Ovary (tissue), 9 donors: ENCODE results near the gene TMIE. TPM values are rescaled to one million over a fixed set of nuclear protein-coding genes. Genes with fewer than 3 reads are reported as not detected.

Experiments
- DNase-seq, 5 donors: peaks; one replicate each; pipeline ENCODE4 v3.0.0-alpha.2; 2019 to 2020
- H3K27ac ChIP-seq, 2 donors: fragments of 200-600 bp; one replicate each; pipeline versions ENCODE4 v1.5.1 to v1.8.0; 2019 to 2022
- H3K27me3 ChIP-seq: fragments of 200-600 bp; one replicate; pipeline ENCODE4 v1.8.0; 2022
- H3K36me3 ChIP-seq: fragments of 200-600 bp; sonication (generic); one replicate; pipeline ENCODE4 v1.5.1; 2019
- H3K4me1 ChIP-seq: one replicate; pipeline ENCODE4 v1.8.1; 2013; ENCODE audit warnings: mild to moderate bottlenecking, moderate library complexity; ENCODE audit not compliant: insufficient read depth
- H3K4me3 ChIP-seq: fragments of 200-600 bp; sonication (generic); one replicate; pipeline ENCODE4 v1.5.1; 2017
- H3K9me3 ChIP-seq, 2 donors: fragments of 200-600 bp in 1 of 2; sonication (generic) in 1 of 2; one replicate each; pipeline versions ENCODE4 v1.5.1 to v1.8.1; 2013 to 2019; ENCODE audit warnings: mild to moderate bottlenecking in 1 of 2, moderate library complexity in 1 of 2
- EP300 ChIP-seq: sonication (generic); formaldehyde crosslinking; IDR thresholded peaks from one replicate; pipeline ENCODE4 v1.6.1; 2017; ENCODE audit warnings: antibody characterized with exemption
- POLR2A ChIP-seq: fragments of 450-650 bp; IDR thresholded peaks from one replicate; pipeline ENCODE4 v1.6.1; 2017; ENCODE audit warnings: antibody characterized with exemption, mild to moderate bottlenecking, moderate library complexity
- WGBS, 3 donors: extraction: QIAGEN DNeasy Blood & Tissue Kit in 1 of 3; methylation state at CpG; one replicate each; pipeline versions ENCODE4 v1.1.5 to v1.1.7; 2013 to 2017; 5-methylcytosine and 5-hydroxymethylcytosine counted together
- intact Hi-C, 4 donors: fragments of 100-400 bp; cut with DNase I; formaldehyde crosslinking; loops; one replicate each; pipeline versions ENCODE4 v1.11.0 to v1.15.1; 2022 to 2023
- polyA plus RNA-seq, 2 donors: library from polyadenylated mRNA; stranded (reverse); fragments of 200-250 nt in 1 of 2; fragments of 350-450 nt in 1 of 2; fragmentation: Illumina TruSeq in 1 of 2; extraction: RNeasy Lipid Tissue Mini Kit (QIAGEN cat#74804) in 1 of 2; gene quantifications; one replicate each; pipeline ENCODE4 v1.2.3, GENCODE V29; 2013 to 2014
- total RNA-seq, 7 donors: library from RNA; depleted of rRNA in 2 of 7; stranded (reverse); fragments of >200 nt in 2 of 7; fragmentation: NEBNext Ultra II Directional in 3 of 7; extraction: Animal tissue kit (Norgen Biotek cat#: 25700) in 3 of 7; gene quantifications; one replicate each; pipeline versions ENCODE4 v1.1.0 to v1.2.4, GENCODE V29; 2016 to 2023
- TF ChIP-seq, protein P1 (sequence below), 3 donors: fragments of 450-650 bp in 2 of 3; fragments of 200-600 bp in 1 of 3; IDR thresholded peaks; one replicate each; pipeline versions ENCODE4 v1.5.1 to v1.8.0; 2016 to 2022; ENCODE audit warnings: antibody characterized with exemption in 3 of 3, mild to moderate bottlenecking in 1 of 3
- donor health status: DM: no; HTN: no; CAD: no; lungs with moderate emphysema.
- donor health status: DM: no; HTN: no; CAD: no.
- donor health status: Bipolar disorder and iron deficiency.
- donor health status: DM: yes; HTN: yes; CAD: no.
- donor health status: DM: no; HTN: no; CAD: no.
- donor health status: DM: yes; HTN: yes; CAD: no.

The TMIE gene
- total and polyA plus RNA-seq, 9 donors: 0.40 to 2.4 (median 1.0) TPM; not detected in 1

DNA sequence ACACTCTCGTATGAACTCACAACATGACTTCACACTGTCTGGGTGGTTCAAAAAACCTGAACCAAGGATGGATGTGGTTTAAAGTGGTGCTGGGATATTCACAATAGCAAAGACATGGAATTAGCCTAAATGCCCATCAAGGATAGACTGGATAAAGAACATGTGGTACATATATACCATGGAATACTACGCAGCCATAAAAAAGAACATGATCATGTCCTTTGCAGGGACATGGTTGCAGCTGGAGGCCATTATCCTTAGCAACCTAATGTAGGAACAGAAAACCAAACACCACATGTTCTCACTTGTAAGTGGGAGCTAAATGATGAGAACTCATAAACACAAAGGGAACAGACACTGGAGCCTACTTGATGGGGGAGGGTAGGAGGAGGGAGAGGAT, 19.8 kb downstream of the TMIE start:
- no peaks in the 10 kb centered on the region for H3K36me3 ChIP-seq
- TF ChIP-seq, protein P1, sequence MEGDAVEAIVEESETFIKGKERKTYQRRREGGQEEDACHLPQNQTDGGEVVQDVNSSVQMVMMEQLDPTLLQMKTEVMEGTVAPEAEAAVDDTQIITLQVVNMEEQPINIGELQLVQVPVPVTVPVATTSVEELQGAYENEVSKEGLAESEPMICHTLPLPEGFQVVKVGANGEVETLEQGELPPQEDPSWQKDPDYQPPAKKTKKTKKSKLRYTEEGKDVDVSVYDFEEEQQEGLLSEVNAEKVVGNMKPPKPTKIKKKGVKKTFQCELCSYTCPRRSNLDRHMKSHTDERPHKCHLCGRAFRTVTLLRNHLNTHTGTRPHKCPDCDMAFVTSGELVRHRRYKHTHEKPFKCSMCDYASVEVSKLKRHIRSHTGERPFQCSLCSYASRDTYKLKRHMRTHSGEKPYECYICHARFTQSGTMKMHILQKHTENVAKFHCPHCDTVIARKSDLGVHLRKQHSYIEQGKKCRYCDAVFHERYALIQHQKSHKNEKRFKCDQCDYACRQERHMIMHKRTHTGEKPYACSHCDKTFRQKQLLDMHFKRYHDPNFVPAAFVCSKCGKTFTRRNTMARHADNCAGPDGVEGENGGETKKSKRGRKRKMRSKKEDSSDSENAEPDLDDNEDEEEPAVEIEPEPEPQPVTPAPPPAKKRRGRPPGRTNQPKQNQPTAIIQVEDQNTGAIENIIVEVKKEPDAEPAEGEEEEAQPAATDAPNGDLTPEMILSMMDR (IDR thresholded peaks at IDR 0.05): no peak
- TF ChIP-seq POLR2A (no peak), EP300 (no peak)
- H3K9me3 ChIP-seq: no peaks in the 10 kb centered on the region
- intact Hi-C loops: no loop called here
- 62 to 92% (median 71%) methylated on average over 2 of the region's 2 CpGs for WGBS, 3 donors
- no peak overlapping the region for H3K4me3 ChIP-seq
- H3K27me3 ChIP-seq: no peaks in the 10 kb centered on the region
- DNase-seq: no peak
- no peaks in the 10 kb centered on the region for H3K4me1 ChIP-seq
- H3K27ac ChIP-seq: no peak overlapping the region

DNA sequence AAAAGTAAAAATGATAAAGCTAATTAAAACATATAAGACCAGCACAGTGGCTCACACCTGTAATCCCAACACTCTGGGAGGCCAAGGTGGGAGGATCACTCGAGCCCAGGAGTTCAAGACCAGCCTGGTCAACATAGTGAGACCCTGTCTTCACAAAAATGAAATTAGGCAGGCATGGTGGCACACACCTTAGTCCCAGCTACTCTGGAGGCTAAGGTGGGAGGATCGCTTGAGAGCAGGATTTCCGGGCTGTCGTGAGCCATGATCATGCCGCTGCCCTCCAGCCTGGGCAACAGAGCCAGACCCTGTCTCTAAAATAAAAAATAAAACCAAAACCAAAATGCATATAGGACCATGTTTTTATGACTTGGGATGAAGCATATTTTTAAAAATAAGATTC, 21.3 kb downstream of the TMIE start:
- 90 to 92% (median 91%) methylated on average over 5 of the region's 5 CpGs for WGBS, 3 donors

DNA sequence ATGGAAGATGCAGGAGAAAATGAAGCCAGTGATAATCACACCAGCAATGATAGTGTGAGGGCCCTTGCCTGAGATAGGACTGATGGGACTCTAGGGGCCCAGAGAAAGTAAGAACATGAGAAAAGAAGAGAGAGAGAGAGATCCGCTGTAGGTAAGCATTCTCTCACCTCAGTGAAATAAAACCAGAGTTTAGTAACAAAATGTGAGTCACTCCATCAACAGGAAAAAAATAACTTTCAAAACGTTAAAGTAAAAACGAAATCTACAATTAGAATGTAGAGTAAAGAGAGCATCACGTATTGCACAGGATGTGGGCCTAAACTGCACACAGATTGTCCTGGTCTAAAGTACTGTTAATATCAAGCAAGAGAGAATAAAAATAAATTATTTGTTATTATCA, 23.2 kb downstream of the TMIE start:
- no peaks in the 10 kb centered on the region for H3K9me3 ChIP-seq
- no peaks in the 10 kb centered on the region for H3K4me1 ChIP-seq
- no peaks in the 10 kb centered on the region for H3K27me3 ChIP-seq
- H3K36me3 ChIP-seq: no peaks in the 10 kb centered on the region
- no peak overlapping the region for H3K27ac ChIP-seq
- intact Hi-C loops: no loop called here
- H3K4me3 ChIP-seq: no peak overlapping the region
- no peak for DNase-seq
- TF ChIP-seq EP300 (no peak), POLR2A (no peak)
- TF ChIP-seq, protein P1 (IDR thresholded peaks at IDR 0.05): no peak
- 64 to 77% (median 72%) methylated on average over 4 of the region's 4 CpGs for WGBS, 3 donors

More for the DNA sequence above, 21.3 kb downstream of the TMIE start:
- Histone ChIP-seq H3K4me1 (no peaks in the 10 kb centered on the region), H3K4me3 (no peak overlapping the region), H3K9me3 (no peaks in the 10 kb centered on the region), H3K27ac (no peak overlapping the region), H3K27me3 (no peaks in the 10 kb centered on the region), H3K36me3 (no peaks in the 10 kb centered on the region)
- DNase-seq: no peak
- intact Hi-C loops: no loop called here
- no peak for TF ChIP-seq POLR2A
- TF ChIP-seq, protein P1 (IDR thresholded peaks at IDR 0.05): no peak
- TF ChIP-seq EP300: no peak

DNA sequence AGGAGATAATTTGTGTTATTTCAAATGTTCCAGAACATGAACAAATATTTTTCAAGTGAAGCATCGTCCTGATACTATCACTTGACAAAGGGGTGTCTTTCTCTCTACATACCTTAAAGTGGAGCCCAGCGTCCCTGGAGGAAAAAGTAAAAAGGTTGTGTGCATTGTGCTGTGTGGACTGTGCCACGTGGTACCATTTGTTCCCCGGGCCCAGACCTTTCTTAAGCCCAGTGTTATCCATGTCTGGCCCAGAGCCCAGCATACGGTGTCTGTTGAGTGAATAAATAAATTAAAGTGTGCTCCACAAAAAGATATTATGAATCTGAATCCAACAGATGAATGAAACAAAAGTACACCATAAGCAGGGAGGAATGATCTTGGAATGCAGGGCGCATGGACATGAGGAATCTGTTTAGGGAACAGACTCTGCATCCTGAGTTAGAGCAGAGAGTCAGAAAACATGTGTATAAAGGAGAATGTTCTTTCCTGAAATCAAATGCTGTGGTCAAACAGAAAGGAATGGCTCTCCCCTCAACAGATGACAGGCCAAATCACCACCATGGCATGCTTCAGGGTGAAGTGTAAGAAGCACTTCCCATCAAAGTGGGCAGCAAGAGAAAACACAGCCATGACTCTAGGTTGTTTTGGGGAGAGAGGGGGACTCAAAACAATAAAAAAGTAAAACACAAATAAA, 24.6 kb downstream of the TMIE start:
- H3K4me3 ChIP-seq: no peak overlapping the region
- no peaks in the 10 kb centered on the region for H3K4me1 ChIP-seq
- no peaks in the 10 kb centered on the region for H3K27me3 ChIP-seq
- 16 to 17% (median 17%) methylated on average over 6 of the region's 6 CpGs for WGBS, 3 donors
- H3K36me3 ChIP-seq: no peaks in the 10 kb centered on the region
- TF ChIP-seq, protein P1 (IDR thresholded peaks at IDR 0.05): no peak
- no peak overlapping the region for H3K27ac ChIP-seq
- DNase-seq: peak in 1 of 5 donors; percentile 14
- intact Hi-C loops: no loop called here
- no peaks in the 10 kb centered on the region for H3K9me3 ChIP-seq
